GM18508 (cell line): ENCODE results near the gene ADGRB3.
"Not testable (repeated sequence)": the region's sequence is repeated elsewhere in the genome, so short reads cannot be mapped to it uniquely, and the experiment has no call there.

Experiments used
- ATAC-seq: cut with Tn5 transposase; IDR thresholded peaks from one replicate; pipeline ENCODE4 v1.9.1; 2021; ENCODE audit warnings: moderate number of reproducible peaks; ENCODE audit not compliant: insufficient read depth, unreplicated experiment

ADGRB3 gene

GRCh38 chr6:68895929-68896328 is 260.8 kb downstream of the ADGRB3 start:
- ATAC-seq: no peak

GRCh38 chr6:68901044-68901443 is 266.0 kb downstream of the ADGRB3 start:
- ATAC-seq: no peak

GRCh38 chr6:68911334-68911733 is 276.3 kb downstream of the ADGRB3 start:
- no peak for ATAC-seq

- no peak for ATAC-seq
Observed at GRCh38 chr6:68911811-68912210, 276.7 kb downstream of the ADGRB3 start.

- ATAC-seq: not testable (repeated sequence)
Observed at GRCh38 chr6:68912805-68913204, 277.7 kb downstream of the ADGRB3 start.

- ATAC-seq: no peak
Observed at GRCh38 chr6:68915586-68915985, 280.5 kb downstream of the ADGRB3 start.

- ATAC-seq: no peak
Observed at GRCh38 chr6:68919537-68919936, 284.5 kb downstream of the ADGRB3 start.

- ATAC-seq: no peak
Observed at GRCh38 chr6:68941345-68941744, 306.3 kb downstream of the ADGRB3 start.

- no peak for ATAC-seq
Observed at GRCh38 chr6:68947721-68948120, 312.6 kb downstream of the ADGRB3 start.

- no peak for ATAC-seq
Observed at GRCh38 chr6:68951270-68951669, 316.2 kb downstream of the ADGRB3 start.

- no peak for ATAC-seq
Observed at GRCh38 chr6:68958327-68958726, 323.2 kb downstream of the ADGRB3 start.

- ATAC-seq: peak; percentile 84
Observed at GRCh38 chr6:68967549-68968300, 332.6 kb downstream of the ADGRB3 start.

- ATAC-seq: no peak
Observed at GRCh38 chr6:68968301-68968649, 333.2 kb downstream of the ADGRB3 start.

- ATAC-seq: no peak
Observed at GRCh38 chr6:68973066-68973465, 338.0 kb downstream of the ADGRB3 start.

- ATAC-seq: no peak
Observed at GRCh38 chr6:68975064-68975463, 340.0 kb downstream of the ADGRB3 start.

GRCh38 chr6:68975816-68976215 is 340.7 kb downstream of the ADGRB3 start:
- ATAC-seq: no peak

GRCh38 chr6:68976260-68976659 is 341.2 kb downstream of the ADGRB3 start:
- ATAC-seq: no peak

GRCh38 chr6:68978411-68978810 is 343.3 kb downstream of the ADGRB3 start:
- ATAC-seq: no peak

GRCh38 chr6:68981668-68982067 is 346.6 kb downstream of the ADGRB3 start:
- not testable (repeated sequence) for ATAC-seq

GRCh38 chr6:68988698-68989097 is 353.6 kb downstream of the ADGRB3 start:
- no peak for ATAC-seq

GRCh38 chr6:68990317-68990716 is 355.2 kb downstream of the ADGRB3 start:
- ATAC-seq: no peak

GRCh38 chr6:68993911-68994310 is 358.8 kb downstream of the ADGRB3 start:
- no peak for ATAC-seq
